H1 (cell line): ENCODE measurements around the gene ZBTB7A.

ENCODE experiments used
- ATF2 ChIP-seq: IDR thresholded peaks from 2 replicates; pipeline ENCODE4 v1.6.1; 2012; ENCODE audit warnings: low read length, inconsistent platforms
- BACH1 ChIP-seq: IDR thresholded peaks from 2 replicates; pipeline ENCODE4 v1.6.1; 2012; ENCODE audit warnings: low read length, improper control_type of control experiment
- CTBP2 ChIP-seq: IDR thresholded peaks from 2 replicates; pipeline ENCODE4 v1.7.0; 2011; ENCODE audit warnings: borderline replicate concordance, mild to moderate bottlenecking, moderate library complexity, mixed read lengths, low read length; ENCODE audit not compliant: insufficient read depth, insufficient read length
- CTCF ChIP-seq, 3 experiments: IDR thresholded peaks; 1 replicate in 2 of 3; 2 replicates in 1 of 3; pipeline versions ENCODE4 v1.5.1 to v1.6.1; 2011; ENCODE audit warnings: low read length in 3 of 3, mild to moderate bottlenecking in 3 of 3, inconsistent platforms in 2 of 3, low read depth in 1 of 3, moderate library complexity in 1 of 3; ENCODE audit not compliant: insufficient read depth in 1 of 3; ENCODE audit errors: control extremely low read depth in 1 of 3
- EP300 ChIP-seq, 2 experiments: IDR thresholded peaks; 1 replicate in 1 of 2; 2 replicates in 1 of 2; pipeline ENCODE4 v1.6.1; 2011 to 2012; ENCODE audit warnings: low read depth in 2 of 2, low read length in 2 of 2, mild to moderate bottlenecking in 2 of 2, borderline replicate concordance in 1 of 2, inconsistent platforms in 1 of 2, moderate library complexity in 1 of 2
- GABPA ChIP-seq: IDR thresholded peaks from 2 replicates; pipeline ENCODE4 v1.6.1; 2011; ENCODE audit warnings: mild to moderate bottlenecking, low read length, moderate library complexity, borderline replicate concordance; ENCODE audit not compliant: insufficient read depth
- JUN ChIP-seq: IDR thresholded peaks from 2 replicates; pipeline ENCODE4 v1.6.1; 2011; ENCODE audit warnings: low read depth, mild to moderate bottlenecking, improper control_type of control experiment, low read length
- JUND ChIP-seq: IDR thresholded peaks from 2 replicates; pipeline ENCODE4 v1.6.1; 2011; ENCODE audit warnings: mild to moderate bottlenecking, improper control_type of control experiment, low read length
- POLR2A ChIP-seq, 2 experiments: IDR thresholded peaks; 1 replicate in 1 of 2; 2 replicates in 1 of 2; pipeline ENCODE4 v1.6.1; 2011; ENCODE audit warnings: low read depth in 2 of 2, low read length in 2 of 2, mild to moderate bottlenecking in 2 of 2; ENCODE audit errors: control extremely low read depth in 1 of 2
- POLR2AphosphoS5 ChIP-seq: IDR thresholded peaks from 2 replicates; pipeline ENCODE4 v1.6.1; 2011; ENCODE audit warnings: low read depth, low read length
- RFX5 ChIP-seq: IDR thresholded peaks from 2 replicates; pipeline ENCODE4 v1.6.1; 2011; ENCODE audit warnings: low read depth, low read length, improper control_type of control experiment, borderline replicate concordance
- SP1 ChIP-seq: IDR thresholded peaks from 2 replicates; pipeline ENCODE4 v1.6.1; 2011; ENCODE audit warnings: low read depth, low read length
- TAF7 ChIP-seq: optimal IDR thresholded peaks from 2 replicates; pipeline ENCODE3; 2011; ENCODE audit warnings: low read depth, mild to moderate bottlenecking, inconsistent platforms, low read length, moderate library complexity, borderline replicate concordance
- TBP ChIP-seq: IDR thresholded peaks from 2 replicates; pipeline ENCODE4 v1.6.1; 2011; ENCODE audit warnings: low read depth, low read length, improper control_type of control experiment

DNA sequence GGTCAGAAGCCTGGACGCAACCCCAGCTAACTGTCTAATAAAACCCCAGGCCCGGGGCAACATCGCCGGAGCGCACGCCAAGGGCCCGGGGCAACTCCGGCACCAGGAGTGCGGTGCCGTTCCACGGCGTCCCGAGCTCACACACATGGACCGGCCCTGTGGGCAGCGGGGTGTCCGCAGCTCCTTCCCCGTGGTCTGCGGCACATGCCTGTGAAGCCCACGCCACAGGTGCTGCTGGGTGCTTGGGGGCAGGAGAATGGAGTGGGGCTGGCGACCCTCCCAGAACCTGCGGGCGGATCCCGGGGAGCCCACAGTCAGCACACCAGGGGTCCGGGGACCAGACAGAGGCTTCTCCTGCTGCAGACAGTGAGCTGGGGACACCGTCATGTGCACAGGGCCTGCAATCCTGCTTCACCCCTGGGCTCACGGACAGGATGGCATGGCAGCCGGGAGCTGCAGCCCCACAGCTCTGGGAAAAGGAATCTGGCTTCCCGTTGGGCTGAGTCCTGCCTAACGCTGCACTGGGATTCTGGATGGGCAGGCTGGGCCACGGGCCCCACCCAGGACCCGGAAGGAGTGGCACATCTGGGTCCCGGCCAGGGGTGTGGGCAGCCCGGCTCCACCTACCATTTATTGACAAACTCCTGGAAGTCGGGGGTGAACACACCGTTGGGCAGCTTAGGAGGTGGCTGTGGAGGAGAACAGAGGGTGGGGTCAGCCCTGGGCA is 28.2 kb upstream of the ZBTB7A start:
- no peak for TF ChIP-seq CTCF (IDR thresholded peaks at IDR 0.05; ENCODE audit: control extremely low read depth in 1 of 3, insufficient read depth in 1 of 3, low read depth in 1 of 3, low read length in 3 of 3)
- TF ChIP-seq JUND = no peak
- no peak for TF ChIP-seq JUN
- TF ChIP-seq POLR2A (IDR thresholded peaks at IDR 0.05; ENCODE audit: control extremely low read depth in 1 of 2, low read depth in 2 of 2, low read length in 2 of 2) = no peak
- no peak for TF ChIP-seq GABPA
- no peak for TF ChIP-seq RFX5
- TF ChIP-seq EP300 (IDR thresholded peaks at IDR 0.05; ENCODE audit: borderline replicate concordance in 1 of 2, low read depth in 2 of 2, low read length in 2 of 2) = no peak
- TF ChIP-seq POLR2AphosphoS5 = no peak
- TF ChIP-seq BACH1 = no peak
- TF ChIP-seq SP1 = no peak
- no peak for TF ChIP-seq TBP
- no peak for TF ChIP-seq TAF7
- no peak for TF ChIP-seq ATF2
- no peak for TF ChIP-seq CTBP2
